HG02943 (cell line): ENCODE data around the gene NUCKS1.

Experiments used
- ATAC-seq: cut with Tn5 transposase; IDR thresholded peaks from one replicate; pipeline ENCODE4 v1.9.1; 2021; ENCODE audit warnings: mild to moderate bottlenecking, low read depth, moderate library complexity; ENCODE audit not compliant: unreplicated experiment

NUCKS1 gene

GRCh38 chr1:205706601-205707502, 43.1 kb downstream of the NUCKS1 start:
- no peak for ATAC-seq

- ATAC-seq: no peak
These were observed 45.1 kb downstream of the NUCKS1 start for GRCh38 chr1:205704903-205705302.

- ATAC-seq: no peak
These were observed 46.9 kb downstream of the NUCKS1 start for GRCh38 chr1:205703072-205703471.

- ATAC-seq: no peak
These were observed 48.1 kb downstream of the NUCKS1 start for GRCh38 chr1:205701891-205702290.

GRCh38 chr1:205701420-205701819, 48.6 kb downstream of the NUCKS1 start:
- no peak for ATAC-seq

GRCh38 chr1:205700865-205701401, 49.0 kb downstream of the NUCKS1 start:
- ATAC-seq: no peak

GRCh38 chr1:205699416-205699815, 50.6 kb downstream of the NUCKS1 start:
- no peak for ATAC-seq

GRCh38 chr1:205698921-205699320, 51.1 kb downstream of the NUCKS1 start:
- ATAC-seq: no peak

GRCh38 chr1:205693421-205693991, 56.5 kb downstream of the NUCKS1 start:
- ATAC-seq: no peak

- ATAC-seq: no peak
These were observed 57.6 kb downstream of the NUCKS1 start for GRCh38 chr1:205692423-205692822.

GRCh38 chr1:205690122-205690756, 59.7 kb downstream of the NUCKS1 start:
- ATAC-seq: no peak

GRCh38 chr1:205689479-205689878, 60.5 kb downstream of the NUCKS1 start:
- ATAC-seq: no peak

- ATAC-seq: no peak
These were observed 61.6 kb downstream of the NUCKS1 start for GRCh38 chr1:205688171-205689080.

GRCh38 chr1:205687242-205687641, 62.7 kb downstream of the NUCKS1 start:
- no peak for ATAC-seq

- ATAC-seq: no peak
These were observed 68.6 kb downstream of the NUCKS1 start for GRCh38 chr1:205681364-205681763.

- ATAC-seq: no peak
These were observed 69.7 kb downstream of the NUCKS1 start, which contains the start of gene SLC45A3 for GRCh38 chr1:205680073-205680851. TSS of gene SLC45A3 (minus strand) at chr1:205680509. CDS start at chr1:205664656, 15,853 bp downstream.

- ATAC-seq: no peak
These were observed 71.5 kb downstream of the NUCKS1 start for GRCh38 chr1:205678286-205679111.

- ATAC-seq: no peak
These were observed 72.8 kb downstream of the NUCKS1 start for GRCh38 chr1:205677167-205677566.
